Stimulated activated CD4-positive, alpha-beta T cell treated with anti-CD3 and anti-CD28 coated beads, Interleukin-12 subunit alpha, Interleukin-12 subunit beta, amount 100 ng/mL, for 4 hours (primary cell): ENCODE results near the gene PCSK1.

ENCODE experiments used
- DNase-seq: peaks from one replicate; pipeline ENCODE4 v3.0.0-alpha.2; 2020

Gene PCSK1

GRCh38 chr5:96433066-96433447 lies at the start of gene PCSK1:
PCSK1 (minus strand) TSS chr5:96433248; CDS start chr5:96433042, 206 bp downstream.
- DNase-seq: no peak

- DNase-seq: no peak
Observed at GRCh38 chr5:96481867-96482266, 48.8 kb upstream of the PCSK1 start.

GRCh38 chr5:96481009-96481786 lies 48.1 kb upstream of the PCSK1 start:
- no peak for DNase-seq

- DNase-seq: no peak
Observed at GRCh38 chr5:96478983-96479382, 45.9 kb upstream of the PCSK1 start.

GRCh38 chr5:96476654-96477053 lies 43.6 kb upstream of the PCSK1 start:
- no peak for DNase-seq

- no peak for DNase-seq
Observed at GRCh38 chr5:96474073-96474472, 41.0 kb upstream of the PCSK1 start.

- DNase-seq: no peak
Observed at GRCh38 chr5:96473155-96473554, 40.1 kb upstream of the PCSK1 start.

GRCh38 chr5:96470785-96471184 lies 37.7 kb upstream of the PCSK1 start:
- no peak for DNase-seq

GRCh38 chr5:96468956-96469355 lies 35.9 kb upstream of the PCSK1 start:
- no peak for DNase-seq

GRCh38 chr5:96463091-96463490 lies 30.0 kb upstream of the PCSK1 start:
- DNase-seq: no peak

- DNase-seq: no peak
Observed at GRCh38 chr5:96459313-96460121, 26.5 kb upstream of the PCSK1 start.

- no peak for DNase-seq
Observed at GRCh38 chr5:96458176-96458575, 25.1 kb upstream of the PCSK1 start.

GRCh38 chr5:96455789-96456188 lies 22.7 kb upstream of the PCSK1 start:
- DNase-seq: no peak

GRCh38 chr5:96453394-96453793 lies 20.3 kb upstream of the PCSK1 start:
- no peak for DNase-seq

GRCh38 chr5:96447949-96448348 lies 14.9 kb upstream of the PCSK1 start:
- DNase-seq: no peak

- no peak for DNase-seq
Observed at GRCh38 chr5:96440185-96440538, 7.1 kb upstream of the PCSK1 start.

GRCh38 chr5:96439477-96440184 lies 6.6 kb upstream of the PCSK1 start:
- no peak for DNase-seq

- peak; percentile 25 for DNase-seq
Observed at GRCh38 chr5:96434201-96434645, 1.2 kb upstream of the PCSK1 start.

GRCh38 chr5:96432216-96433065 lies 607 bp downstream of the PCSK1 start:
- DNase-seq: no peak

GRCh38 chr5:96431376-96432187 lies 1.5 kb downstream of the PCSK1 start:
- peak; percentile 6 for DNase-seq

GRCh38 chr5:96427824-96428223 lies 5.2 kb downstream of the PCSK1 start:
- no peak for DNase-seq

- no peak for DNase-seq
Observed at GRCh38 chr5:96426831-96427230, 6.2 kb downstream of the PCSK1 start.
